Measurements from ENCODE around the gene RTN4. TPM values are rescaled to one million over a fixed set of nuclear protein-coding genes. Genes with fewer than 3 reads are reported as not detected.

The RTN4 gene
- total and polyA plus RNA-seq, 11 donors = 46.1 to 250 (median 95.5) TPM

DNA sequence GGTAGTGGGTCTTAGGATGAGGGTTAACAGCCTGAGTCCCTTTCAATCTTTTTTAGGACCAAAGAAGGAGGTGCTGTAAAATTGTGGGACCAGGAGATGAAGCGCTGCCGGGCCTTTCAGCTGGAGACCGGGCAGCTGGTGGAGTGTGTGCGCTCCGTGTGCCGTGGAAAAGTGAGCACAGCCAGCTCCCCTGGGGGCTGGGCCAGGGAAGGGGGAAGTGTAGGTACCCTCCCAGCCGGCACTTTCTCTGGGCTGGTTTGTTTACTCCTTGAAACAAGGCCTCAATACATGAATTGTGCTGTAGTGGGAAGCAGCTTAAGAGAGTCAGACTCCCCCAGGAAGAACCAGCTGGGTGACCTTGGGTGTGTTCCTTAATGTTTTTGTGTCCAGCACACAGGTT, 90.1 kb downstream of the RTN4 start:
- no peak for DNase-seq
- H3K4me3 ChIP-seq = no peak overlapping the region
- no peaks in the 10 kb centered on the region for H3K9me3 ChIP-seq
- H3K4me1 ChIP-seq = peaks cover 0 to 5% (median 2%) of the 10 kb centered on the region in 12 donors
- ATAC-seq = no peak
- TF ChIP-seq, protein P1, sequence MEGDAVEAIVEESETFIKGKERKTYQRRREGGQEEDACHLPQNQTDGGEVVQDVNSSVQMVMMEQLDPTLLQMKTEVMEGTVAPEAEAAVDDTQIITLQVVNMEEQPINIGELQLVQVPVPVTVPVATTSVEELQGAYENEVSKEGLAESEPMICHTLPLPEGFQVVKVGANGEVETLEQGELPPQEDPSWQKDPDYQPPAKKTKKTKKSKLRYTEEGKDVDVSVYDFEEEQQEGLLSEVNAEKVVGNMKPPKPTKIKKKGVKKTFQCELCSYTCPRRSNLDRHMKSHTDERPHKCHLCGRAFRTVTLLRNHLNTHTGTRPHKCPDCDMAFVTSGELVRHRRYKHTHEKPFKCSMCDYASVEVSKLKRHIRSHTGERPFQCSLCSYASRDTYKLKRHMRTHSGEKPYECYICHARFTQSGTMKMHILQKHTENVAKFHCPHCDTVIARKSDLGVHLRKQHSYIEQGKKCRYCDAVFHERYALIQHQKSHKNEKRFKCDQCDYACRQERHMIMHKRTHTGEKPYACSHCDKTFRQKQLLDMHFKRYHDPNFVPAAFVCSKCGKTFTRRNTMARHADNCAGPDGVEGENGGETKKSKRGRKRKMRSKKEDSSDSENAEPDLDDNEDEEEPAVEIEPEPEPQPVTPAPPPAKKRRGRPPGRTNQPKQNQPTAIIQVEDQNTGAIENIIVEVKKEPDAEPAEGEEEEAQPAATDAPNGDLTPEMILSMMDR (IDR thresholded peaks at IDR 0.05) = no peak
- no peak for TF ChIP-seq POLR2A (IDR thresholded peaks at IDR 0.05)
- H3K27ac ChIP-seq = no peak overlapping the region
- whole genome bisulfite sequencing, 4 donors = 87 to 90% (median 87%) methylated on average over 6 to 7 of the region's 7 CpGs
- intact Hi-C loops (cut with DNase I) = no loop called here
- H3K27me3 ChIP-seq = peaks cover 0 to 6% (median 0%) of the 10 kb centered on the region in 9 donors
- H3K36me3 ChIP-seq = no peaks in the 10 kb centered on the region

DNA sequence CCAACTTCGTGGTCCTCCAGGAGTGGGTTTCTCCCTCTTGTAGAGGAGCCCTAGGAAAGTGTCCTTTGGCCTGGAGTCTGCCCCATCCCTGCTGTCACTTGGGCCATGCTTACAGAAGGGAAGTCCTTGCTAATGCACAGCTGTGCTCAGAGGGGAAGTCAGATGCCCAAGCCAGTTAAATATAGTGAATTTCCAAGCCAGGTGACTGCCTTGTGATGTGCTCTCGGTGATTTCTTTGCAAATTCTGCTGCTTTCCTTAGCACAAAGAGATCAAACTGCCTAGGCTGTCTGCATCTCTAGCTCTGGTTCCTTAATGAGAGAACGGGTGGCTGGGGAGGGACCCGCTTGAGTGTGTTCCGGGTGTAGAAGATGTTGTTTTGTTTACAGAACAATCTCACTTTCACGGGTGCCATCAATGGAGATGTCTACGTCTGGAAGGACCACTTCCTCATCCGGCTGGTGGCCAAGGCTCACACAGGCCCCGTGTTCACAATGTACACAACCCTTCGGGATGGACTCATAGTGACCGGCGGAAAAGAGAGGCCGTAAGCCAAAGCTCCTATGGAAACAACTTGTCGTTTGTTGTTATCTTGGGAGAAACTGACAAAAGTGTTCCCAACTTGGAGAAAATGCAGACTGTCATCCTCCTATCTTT, 91.4 kb downstream of the RTN4 start:
- Histone ChIP-seq H3K27ac (no peak overlapping the region), H3K4me3 (no peak overlapping the region), H3K9me3 (no peaks in the 10 kb centered on the region), H3K4me1 (no peaks in the 10 kb centered on the region), H3K27me3 (peaks cover 0 to 6% (median 0%) of the 10 kb centered on the region in 9 donors), H3K36me3 (no peaks in the 10 kb centered on the region)
- intact Hi-C loops (cut with DNase I) = loop anchor here in 1 of 10 donors (5.0 kb wide), 1 partner anchor 42 kb away; no protein-coding TSS in a partner anchor
- WGBS, 4 donors = 88 to 92% (median 90%) methylated on average over 14 of the region's 14 CpGs
- ATAC-seq (peak in 1 of 4 donors; percentile 28), DNase-seq (no peak)
- TF ChIP-seq POLR2A (IDR thresholded peaks at IDR 0.05) = no peak
- TF ChIP-seq, protein P1 (IDR thresholded peaks at IDR 0.05) = no peak

DNA sequence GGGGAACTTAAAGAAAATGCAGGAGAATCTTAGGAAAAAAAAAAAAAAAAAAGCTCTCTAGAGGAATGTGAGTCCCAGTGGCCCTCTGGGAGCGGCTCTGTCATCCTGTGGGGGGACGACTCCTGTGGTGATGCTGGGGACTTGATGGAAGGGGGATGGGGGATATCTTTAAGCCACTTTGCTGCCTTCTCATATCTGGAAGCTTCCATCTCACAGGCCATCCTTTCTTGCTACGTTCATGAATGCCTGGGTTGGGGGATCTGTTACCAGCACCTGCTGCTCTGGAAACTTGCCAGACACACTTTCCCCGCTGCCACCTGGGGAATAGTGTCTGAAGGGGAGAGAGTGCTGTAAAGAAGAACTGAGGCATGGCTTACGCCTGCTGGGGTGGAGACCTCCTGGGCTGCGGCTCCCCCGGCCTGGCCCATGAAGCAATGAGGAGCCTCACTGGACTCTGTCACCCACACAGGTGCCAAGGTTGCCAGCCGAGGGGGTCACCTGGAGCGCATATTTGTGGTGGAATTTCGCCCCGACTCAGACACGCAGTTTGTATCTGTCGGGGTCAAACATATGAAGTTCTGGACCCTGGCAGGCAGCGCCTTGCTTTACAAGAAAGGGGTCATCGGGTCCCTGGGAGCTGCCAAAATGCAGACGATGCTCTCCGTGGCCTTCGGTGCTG, 92.8 kb downstream of the RTN4 start:
- ATAC-seq (no peak), DNase-seq (no peak)
- Histone ChIP-seq H3K4me1 (no peaks in the 10 kb centered on the region), H3K4me3 (no peak overlapping the region), H3K27me3 (peaks cover 0 to 6% (median 0%) of the 10 kb centered on the region in 9 donors), H3K9me3 (no peaks in the 10 kb centered on the region), H3K27ac (no peak overlapping the region), H3K36me3 (no peaks in the 10 kb centered on the region)
- intact Hi-C loops (cut with DNase I) = loop anchor here in 1 of 10 donors (5.0 kb wide), 1 partner anchor 40 kb away; no protein-coding TSS in a partner anchor
- no peak for TF ChIP-seq POLR2A (IDR thresholded peaks at IDR 0.05)
- TF ChIP-seq, protein P1 (IDR thresholded peaks at IDR 0.05) = no peak
- 84 to 92% (median 89%) methylated on average over 12 to 18 of the region's 18 CpGs for WGBS, 4 donors

DNA sequence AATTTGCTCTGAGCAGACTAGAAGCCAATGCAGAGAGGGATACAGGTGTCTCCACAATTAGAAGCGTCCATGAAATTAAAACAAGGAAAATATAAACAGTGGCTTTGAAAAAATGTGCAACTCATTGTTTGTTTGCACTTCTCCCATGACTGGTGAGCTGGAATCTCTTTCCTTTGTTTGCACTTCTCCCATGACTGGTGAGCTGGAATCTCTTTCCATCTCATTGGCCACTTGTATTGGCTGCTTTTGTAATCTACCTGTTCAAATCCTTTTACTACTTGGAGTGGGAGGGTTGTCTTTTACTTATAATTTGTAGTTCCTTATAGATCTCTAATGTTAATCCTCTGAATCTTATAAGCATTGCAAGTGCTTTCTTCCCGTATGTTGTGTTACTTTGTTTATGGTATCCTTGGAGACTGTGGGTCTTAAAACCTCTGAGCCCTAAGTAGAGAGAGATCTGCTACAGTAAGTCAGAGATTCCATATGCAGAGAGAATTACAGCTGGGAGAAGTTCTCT, 94.1 kb downstream of the RTN4 start:
- ATAC-seq (no peak), DNase-seq (no peak)
- no peak for TF ChIP-seq POLR2A (IDR thresholded peaks at IDR 0.05)
- TF ChIP-seq, protein P1 (IDR thresholded peaks at IDR 0.05) = no peak
- Histone ChIP-seq H3K36me3 (no peaks in the 10 kb centered on the region), H3K4me1 (no peaks in the 10 kb centered on the region), H3K27ac (no peak overlapping the region), H3K9me3 (no peaks in the 10 kb centered on the region), H3K27me3 (peaks cover 0 to 6% (median 0%) of the 10 kb centered on the region in 9 donors), H3K4me3 (no peak overlapping the region)
- 79 to 94% (median 86%) methylated on average over 2 of the region's 2 CpGs for WGBS, 4 donors
- intact Hi-C loops (cut with DNase I) = loop anchor here in 1 of 10 donors (5.0 kb wide), 1 partner anchor 39 kb away; no protein-coding TSS in a partner anchor

Measured in heart left ventricle (tissue), 16 donors.